ENCODE measurements around the gene SPHKAP. TPM values are rescaled to one million over a fixed set of nuclear protein-coding genes. Genes with fewer than 3 reads are reported as not detected.

The SPHKAP gene
- total and polyA plus RNA-seq, 7 donors: 0.15 to 0.83 (median 0.41) TPM; not detected in 2

DNA sequence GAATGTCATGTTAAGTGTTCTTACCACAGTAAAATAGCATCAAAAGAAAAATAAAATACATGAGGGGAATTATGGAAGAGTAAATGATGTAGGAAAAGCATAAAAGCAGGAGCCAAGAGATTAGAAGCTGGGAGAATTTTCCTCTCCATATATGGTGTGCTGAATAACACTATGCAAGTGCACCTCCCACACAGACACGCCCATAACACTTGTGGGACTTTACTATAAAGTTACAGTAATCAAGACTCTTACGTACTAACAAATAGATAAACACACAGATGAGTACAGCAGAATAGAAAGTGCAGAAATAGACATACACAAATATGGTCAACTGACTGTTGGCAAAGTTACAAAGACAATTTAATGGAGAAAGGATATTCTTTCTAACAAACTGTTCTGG lies 16.0 kb upstream of the SPHKAP start:
- Histone ChIP-seq H3K27ac (no peak overlapping the region), H3K27me3 (no peaks in the 10 kb centered on the region), H3K36me3 (no peaks in the 10 kb centered on the region), H3K4me1 (no peaks in the 10 kb centered on the region), H3K4me3 (no peak overlapping the region), H3K9me3 (no peaks in the 10 kb centered on the region)
- TF ChIP-seq EP300 (IDR thresholded peaks at IDR 0.05): no peak
- TF ChIP-seq POLR2A (IDR thresholded peaks at IDR 0.05): no peak
- TF ChIP-seq POLR2AphosphoS5 (IDR thresholded peaks at IDR 0.05): no peak
- TF ChIP-seq, protein P1, sequence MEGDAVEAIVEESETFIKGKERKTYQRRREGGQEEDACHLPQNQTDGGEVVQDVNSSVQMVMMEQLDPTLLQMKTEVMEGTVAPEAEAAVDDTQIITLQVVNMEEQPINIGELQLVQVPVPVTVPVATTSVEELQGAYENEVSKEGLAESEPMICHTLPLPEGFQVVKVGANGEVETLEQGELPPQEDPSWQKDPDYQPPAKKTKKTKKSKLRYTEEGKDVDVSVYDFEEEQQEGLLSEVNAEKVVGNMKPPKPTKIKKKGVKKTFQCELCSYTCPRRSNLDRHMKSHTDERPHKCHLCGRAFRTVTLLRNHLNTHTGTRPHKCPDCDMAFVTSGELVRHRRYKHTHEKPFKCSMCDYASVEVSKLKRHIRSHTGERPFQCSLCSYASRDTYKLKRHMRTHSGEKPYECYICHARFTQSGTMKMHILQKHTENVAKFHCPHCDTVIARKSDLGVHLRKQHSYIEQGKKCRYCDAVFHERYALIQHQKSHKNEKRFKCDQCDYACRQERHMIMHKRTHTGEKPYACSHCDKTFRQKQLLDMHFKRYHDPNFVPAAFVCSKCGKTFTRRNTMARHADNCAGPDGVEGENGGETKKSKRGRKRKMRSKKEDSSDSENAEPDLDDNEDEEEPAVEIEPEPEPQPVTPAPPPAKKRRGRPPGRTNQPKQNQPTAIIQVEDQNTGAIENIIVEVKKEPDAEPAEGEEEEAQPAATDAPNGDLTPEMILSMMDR (IDR thresholded peaks at IDR 0.05): no peak
- no peak for DNase-seq
- WGBS, 2 donors: 25 to 71% methylated on average over 2 of the region's 2 CpGs
- intact Hi-C loops (cut with DNase I): no loop called here

DNA sequence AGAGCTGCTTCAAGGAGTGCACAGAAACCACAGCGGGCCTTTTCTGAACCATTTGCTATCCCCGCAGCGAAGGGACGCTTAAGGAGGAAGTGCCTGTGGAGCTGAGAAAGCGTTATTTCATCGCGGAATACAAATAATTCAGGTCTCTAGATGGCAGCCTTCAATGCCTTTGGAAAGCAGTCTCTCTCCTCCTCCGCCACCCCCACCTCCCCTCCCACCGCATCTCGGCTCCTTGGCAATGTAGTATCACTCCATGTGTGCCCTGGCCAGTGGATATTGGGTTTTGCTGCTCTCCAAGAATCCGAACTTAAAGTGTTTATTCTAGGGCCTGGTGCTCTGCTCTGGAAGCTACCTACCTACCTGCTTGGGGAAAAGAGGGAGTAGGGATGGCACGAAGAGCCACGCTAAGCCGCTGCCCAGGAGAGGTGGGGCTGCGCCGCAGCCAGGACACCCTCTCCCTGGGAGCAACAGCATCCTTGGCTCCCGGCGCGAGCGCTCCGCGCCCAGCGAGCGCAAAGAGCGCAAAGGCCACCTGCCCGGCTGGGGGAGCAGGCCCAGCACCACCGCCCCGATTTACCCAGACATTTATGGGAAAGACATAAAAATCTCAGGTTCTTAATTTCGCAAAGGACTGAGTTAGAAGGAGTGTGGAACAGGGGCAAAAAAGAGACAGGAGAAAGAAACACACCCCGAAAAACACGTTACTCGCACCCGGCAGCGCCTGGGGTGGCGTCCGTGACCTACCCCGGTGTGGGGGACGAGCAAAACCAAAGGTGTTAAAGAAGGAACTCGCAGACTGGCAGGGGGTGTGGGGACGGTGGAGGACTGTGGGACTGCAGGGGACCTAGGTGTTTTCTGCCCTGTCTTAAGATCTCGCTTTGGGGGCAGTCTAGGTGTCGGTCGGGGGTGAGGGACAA lies 1.0 kb downstream of the SPHKAP start:
- Histone ChIP-seq H3K36me3 (no peaks in the 10 kb centered on the region), H3K9me3 (peaks cover 0 to 3% (median 0%) of the 10 kb centered on the region in 4 donors), H3K27ac (no peak overlapping the region), H3K27me3 (peaks cover 0 to 29% (median 11%) of the 10 kb centered on the region in 3 donors), H3K4me1 (no peaks in the 10 kb centered on the region), H3K4me3 (no peak overlapping the region)
- intact Hi-C loops (cut with DNase I): no loop called here
- TF ChIP-seq, protein P1 (IDR thresholded peaks at IDR 0.05): no peak
- TF ChIP-seq EP300 (IDR thresholded peaks at IDR 0.05) (no peak), POLR2A (IDR thresholded peaks at IDR 0.05) (no peak), POLR2AphosphoS5 (IDR thresholded peaks at IDR 0.05) (no peak)
- WGBS, 2 donors: 10 to 17% methylated on average over 43 of the region's 43 CpGs
- DNase-seq: no peak

- Histone ChIP-seq H3K4me3 (no peak overlapping the region), H3K27me3 (no peaks in the 10 kb centered on the region), H3K9me3 (no peaks in the 10 kb centered on the region), H3K36me3 (no peaks in the 10 kb centered on the region), H3K4me1 (no peaks in the 10 kb centered on the region), H3K27ac (no peak overlapping the region)
- intact Hi-C loops (cut with DNase I): no loop called here
- no peak for DNase-seq
- 77 to 79% methylated on average over 4 of the region's 4 CpGs for WGBS, 2 donors
- no peak for TF ChIP-seq POLR2AphosphoS5 (IDR thresholded peaks at IDR 0.05)
- TF ChIP-seq, protein P1 (IDR thresholded peaks at IDR 0.05): no peak
- TF ChIP-seq EP300 (IDR thresholded peaks at IDR 0.05): no peak
- no peak for TF ChIP-seq POLR2A (IDR thresholded peaks at IDR 0.05)
Observed at GRCh38 chr2:228167290-228167689, 14.2 kb downstream of the SPHKAP start.

- Histone ChIP-seq H3K9me3 (no peaks in the 10 kb centered on the region), H3K27me3 (no peaks in the 10 kb centered on the region), H3K4me1 (no peaks in the 10 kb centered on the region), H3K4me3 (no peak overlapping the region), H3K27ac (no peak overlapping the region), H3K36me3 (no peaks in the 10 kb centered on the region)
- WGBS, 2 donors: 76 to 79% methylated on average over 3 of the region's 3 CpGs
- no peak for DNase-seq
- TF ChIP-seq POLR2A (IDR thresholded peaks at IDR 0.05): no peak
- no peak for TF ChIP-seq EP300 (IDR thresholded peaks at IDR 0.05)
- TF ChIP-seq, protein P1 (IDR thresholded peaks at IDR 0.05): no peak
- TF ChIP-seq POLR2AphosphoS5 (IDR thresholded peaks at IDR 0.05): no peak
- intact Hi-C loops (cut with DNase I): no loop called here
Observed at GRCh38 chr2:228164718-228165117, 16.8 kb downstream of the SPHKAP start.
